Activated CD4-positive, alpha-beta memory T cell treated with anti-CD3 and anti-CD28 coated beads for 36 hours (primary cell): ENCODE results near the gene ZNF396. TPM values are rescaled to one million over a fixed set of nuclear protein-coding genes. Genes with fewer than 3 reads are reported as not detected.

ENCODE experiments used
- CTCF ChIA-PET: fragments of 350-600 bp; sonication (Branson Sonifier 250); formaldehyde crosslinking; loops from one replicate; lab custom pipeline; 2021; ENCODE audit warnings: antibody characterized with exemption, inconsistent platforms; lab: Charles Lee
- POLR2A ChIA-PET: fragments of 350-600 bp; sonication (Branson Sonifier 250); formaldehyde crosslinking; loops from one replicate; lab custom pipeline; 2021; ENCODE audit warnings: antibody characterized with exemption; lab: Charles Lee
- DNase-seq: peaks from one replicate; pipeline ENCODE4 v3.0.0-alpha.2; 2020
- H3K27ac Mint-ChIP-seq: one replicate; pipeline ENCODE4 v1.8.0; 2021; ENCODE audit warnings: mixed read lengths
- H3K27me3 Mint-ChIP-seq: one replicate; pipeline ENCODE4 v1.8.0; 2021; ENCODE audit warnings: mixed read lengths
- H3K36me3 Mint-ChIP-seq: one replicate; pipeline ENCODE4 v1.8.0; 2021; ENCODE audit warnings: mixed read lengths
- H3K4me1 Mint-ChIP-seq: one replicate; pipeline ENCODE4 v1.8.0; 2021; ENCODE audit warnings: low read depth, mixed read lengths
- H3K4me3 Mint-ChIP-seq: one replicate; pipeline ENCODE4 v1.8.0; 2021; ENCODE audit warnings: mild to moderate bottlenecking, mixed read lengths
- H3K9me3 Mint-ChIP-seq: one replicate; pipeline ENCODE4 v1.8.0; 2021; ENCODE audit warnings: mixed read lengths
- intact Hi-C: fragments of 100-400 bp; cut with micrococcal nuclease; formaldehyde crosslinking; loops from one replicate; pipeline ENCODE4 v1.15.1; 2023
- total RNA-seq, 2 experiments: library from RNA; stranded (reverse); gene quantifications; one replicate each; pipeline ENCODE4 v1.2.3, GENCODE V29; 2021

ZNF396 gene
- total RNA-seq: 1 to 10 TPM in 1 of 2 experiments, under 1 TPM in 1; 0.93 to 1.6 TPM

DNA sequence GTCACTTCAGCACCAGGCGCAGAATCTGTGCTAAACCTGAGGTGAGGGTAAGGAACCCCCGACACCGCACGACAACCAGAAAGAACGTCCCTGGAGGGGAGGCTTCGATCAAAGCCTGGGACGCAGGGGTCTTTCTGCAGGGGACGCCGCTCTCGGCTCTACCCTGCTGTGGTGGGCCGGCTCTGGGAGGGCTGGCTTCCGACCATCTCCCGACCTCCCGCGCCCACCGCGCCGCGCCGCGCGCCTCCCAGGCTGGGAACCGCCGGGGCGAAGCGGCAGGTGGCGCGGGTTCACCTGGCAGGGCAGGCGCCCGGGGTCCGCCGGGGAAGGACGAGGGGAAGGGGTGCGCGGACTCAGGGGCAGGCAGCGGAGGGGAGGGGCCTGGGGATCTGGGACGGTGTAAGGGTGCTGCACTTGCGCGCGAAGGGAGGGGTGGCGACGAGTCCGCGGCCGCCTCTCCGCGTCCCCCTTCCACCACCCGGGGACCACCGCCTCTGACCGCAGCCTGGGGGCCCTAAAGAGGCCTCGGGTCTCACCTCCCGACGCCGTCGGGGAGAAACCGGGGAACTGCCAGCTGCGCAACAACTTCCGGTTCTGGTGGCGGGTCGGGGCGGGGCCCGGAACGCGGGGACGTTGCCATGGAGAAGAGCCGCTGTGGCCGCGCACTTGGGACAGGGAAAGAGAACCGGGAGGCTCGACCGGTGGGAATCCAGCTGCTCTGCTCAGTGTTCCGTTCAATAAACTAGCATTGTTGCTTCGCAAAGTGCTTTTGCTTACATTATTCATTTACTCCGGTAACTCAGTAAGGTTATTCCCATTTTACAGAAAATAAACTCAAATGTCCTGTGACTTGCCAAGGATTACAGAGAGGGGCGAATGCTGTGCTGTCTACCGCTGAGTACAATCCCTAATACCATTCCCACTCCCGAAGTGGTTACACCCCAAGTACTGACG is at the start of gene ZNF396:
Gene ZNF396 (minus strand): TSS at position 596 of the 954 bp plus-strand sequence. CDS start 3,045 bp downstream, outside the sequence.
- CTCF ChIA-PET: interaction anchor here (0.7 to 1.5 kb wide), 2 partner anchors 9 to 22 kb away, joined by 4 read pairs; no protein-coding TSS in a partner anchor
- Mint-ChIP-seq H3K4me1 (peaks cover 10% of the 10 kb centered on the region), H3K36me3 (no peaks in the 10 kb centered on the region), H3K4me3 (peak within 1 kb of the TSS; percentile 72), H3K9me3 (no peaks in the 10 kb centered on the region), H3K27me3 (no peaks in the 10 kb centered on the region), H3K27ac (no peak within 1 kb of the TSS)
- POLR2A ChIA-PET: no interaction called here
- intact Hi-C loops: loop anchor here (1.0 to 10.0 kb wide), 2 partner anchors 33 to 332 kb away; partner anchors contain the start of genes MAPRE2 and ZNF24
- peak; percentile 83 for DNase-seq

DNA sequence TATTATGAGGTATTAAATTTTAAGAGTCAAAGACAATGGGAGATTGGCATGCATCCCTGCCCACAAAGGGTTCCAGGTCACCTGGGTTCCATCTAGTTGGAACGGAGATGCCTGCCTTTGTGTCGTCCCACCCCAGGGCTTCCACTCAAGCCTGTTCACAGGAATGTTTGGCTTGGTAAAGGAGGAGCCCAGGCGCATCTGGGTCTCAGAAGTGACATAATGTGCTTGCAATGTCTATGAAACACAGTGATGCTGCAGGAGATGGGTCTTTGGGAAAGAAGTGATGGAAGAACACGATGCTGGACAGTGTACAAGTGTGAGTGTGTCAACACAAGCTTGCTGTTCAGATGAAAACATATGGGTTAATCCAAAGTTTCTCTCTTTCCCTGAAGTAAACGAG is 49.6 kb upstream of the ZNF396 start:
- Mint-ChIP-seq H3K27me3 (no peaks in the 10 kb centered on the region), H3K36me3 (no peaks in the 10 kb centered on the region), H3K27ac (no peak overlapping the region), H3K4me3 (no peak overlapping the region), H3K9me3 (no peaks in the 10 kb centered on the region), H3K4me1 (no peaks in the 10 kb centered on the region)
- intact Hi-C loops: no loop called here
- CTCF ChIA-PET: no interaction called here
- no peak for DNase-seq
- POLR2A ChIA-PET: no interaction called here

DNA sequence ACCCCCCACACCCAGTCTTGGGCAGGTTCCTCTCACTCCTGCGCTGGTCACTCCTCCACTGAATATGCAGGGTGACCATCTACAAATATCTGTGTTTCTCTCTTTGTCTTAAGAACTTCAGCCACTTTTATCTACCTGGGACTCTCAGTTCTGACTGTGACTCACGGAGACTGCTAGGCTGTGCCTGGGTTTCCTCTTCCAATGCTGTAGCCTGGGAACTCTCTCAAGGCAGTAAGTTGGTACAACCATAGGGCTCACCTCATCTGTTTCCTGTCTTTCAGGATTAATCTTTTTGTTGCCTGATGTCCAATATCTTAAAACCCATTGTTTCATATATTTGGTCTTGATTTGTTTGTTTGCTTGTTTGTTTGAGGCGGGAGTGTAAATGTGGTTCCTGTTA is 47.2 kb upstream of the ZNF396 start:
- Mint-ChIP-seq H3K27me3 (no peaks in the 10 kb centered on the region), H3K27ac (no peak overlapping the region), H3K9me3 (no peaks in the 10 kb centered on the region), H3K4me3 (no peak overlapping the region), H3K36me3 (no peaks in the 10 kb centered on the region), H3K4me1 (no peaks in the 10 kb centered on the region)
- intact Hi-C loops: no loop called here
- CTCF ChIA-PET: no interaction called here
- POLR2A ChIA-PET: no interaction called here
- DNase-seq: no peak

- CTCF ChIA-PET: interaction anchor here (1.6 kb wide), 1 partner anchor 13 kb away, joined by 5 read pairs; no protein-coding TSS in a partner anchor
- no peak overlapping the region for H3K27ac Mint-ChIP-seq
Observed at GRCh38 chr18:35422237-35422636, 45.1 kb upstream of the ZNF396 start.

DNA sequence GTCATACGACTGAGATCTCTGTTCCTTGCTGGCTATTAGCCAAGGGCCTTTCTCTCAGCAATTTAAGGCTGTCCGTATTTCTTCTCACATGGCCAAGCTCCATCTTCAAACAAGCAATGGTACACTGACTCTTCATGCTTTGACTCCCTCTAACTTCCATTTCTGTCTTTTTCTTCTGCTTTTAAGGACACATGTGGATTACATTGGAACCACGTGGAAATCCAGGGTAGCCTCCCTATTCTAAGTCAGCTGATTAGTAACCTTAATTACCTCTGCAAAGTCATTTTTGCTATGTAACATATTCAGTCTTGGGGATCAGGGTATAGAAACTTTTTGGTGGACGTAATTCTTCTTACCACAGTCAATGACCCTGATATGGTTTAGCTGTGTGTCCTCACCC is 41.5 kb upstream of the ZNF396 start:
- Mint-ChIP-seq H3K27me3 (peaks cover 5% of the 10 kb centered on the region), H3K27ac (no peak overlapping the region), H3K4me1 (peaks cover 17% of the 10 kb centered on the region), H3K9me3 (peaks cover 9% of the 10 kb centered on the region), H3K36me3 (no peaks in the 10 kb centered on the region), H3K4me3 (no peak overlapping the region)
- intact Hi-C loops: no loop called here
- ChIA-PET CTCF (no interaction called here), POLR2A (no interaction called here)
- no peak for DNase-seq

More at GRCh38 chr18:35422237-35422636, 45.1 kb upstream of the ZNF396 start:
- POLR2A ChIA-PET: no interaction called here
- Mint-ChIP-seq H3K36me3 (no peaks in the 10 kb centered on the region), H3K27me3 (peaks cover 3% of the 10 kb centered on the region), H3K9me3 (peaks cover 6% of the 10 kb centered on the region), H3K4me3 (no peak overlapping the region), H3K4me1 (no peaks in the 10 kb centered on the region)
- no peak for DNase-seq
- intact Hi-C loops: no loop called here

- no peak overlapping the region for H3K27ac Mint-ChIP-seq
- POLR2A ChIA-PET: no interaction called here
- H3K36me3 Mint-ChIP-seq: no peaks in the 10 kb centered on the region
- no peak for DNase-seq
- H3K27me3 Mint-ChIP-seq: peaks cover 5% of the 10 kb centered on the region
- peaks cover 24% of the 10 kb centered on the region for H3K4me1 Mint-ChIP-seq
- H3K4me3 Mint-ChIP-seq: no peak overlapping the region
- intact Hi-C loops: no loop called here
- CTCF ChIA-PET: interaction anchor here (0.6 kb wide), 1 partner anchor 13 kb away, joined by 3 read pairs; no protein-coding TSS in a partner anchor
- peaks cover 9% of the 10 kb centered on the region for H3K9me3 Mint-ChIP-seq
Observed at GRCh38 chr18:35417223-35417622, 40.1 kb upstream of the ZNF396 start.

- no peak for DNase-seq
- ChIA-PET POLR2A (no interaction called here), CTCF (interaction anchor here (0.7 kb wide), 1 partner anchor 30 kb away, joined by 3 read pairs; no protein-coding TSS in a partner anchor)
- Mint-ChIP-seq H3K27ac (no peak overlapping the region), H3K36me3 (no peaks in the 10 kb centered on the region), H3K4me1 (peaks cover 25% of the 10 kb centered on the region), H3K9me3 (peaks cover 9% of the 10 kb centered on the region), H3K4me3 (peak overlapping the region; percentile 52), H3K27me3 (peaks cover 5% of the 10 kb centered on the region)
- intact Hi-C loops: loop anchor here (2.0 kb wide), 1 partner anchor 69 kb away; no protein-coding TSS in a partner anchor
Observed at GRCh38 chr18:35415511-35416073, 38.5 kb upstream of the ZNF396 start.

DNA sequence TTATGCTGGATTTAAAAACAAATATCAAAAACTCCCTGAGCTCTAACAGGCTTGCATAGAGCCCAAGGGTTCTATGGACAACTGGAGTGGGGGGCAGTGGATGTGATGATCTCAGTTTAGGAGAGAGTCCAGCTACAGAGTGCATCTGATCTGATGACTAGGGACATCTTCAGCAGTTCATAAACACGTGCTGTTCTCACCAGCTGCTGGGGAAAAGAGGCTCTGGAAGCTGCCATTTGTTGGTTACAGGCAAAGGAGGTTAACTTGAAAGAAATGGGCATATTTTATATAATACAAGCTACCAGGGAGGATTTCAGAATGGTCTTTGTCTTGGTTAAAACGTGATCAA is 36.0 kb upstream of the ZNF396 start:
- ChIA-PET POLR2A (no interaction called here), CTCF (interaction anchor here (1.9 kb wide), 1 partner anchor 27 kb away, joined by 6 read pairs; no protein-coding TSS in a partner anchor)
- Mint-ChIP-seq H3K36me3 (no peaks in the 10 kb centered on the region), H3K27me3 (peaks cover 5% of the 10 kb centered on the region), H3K4me3 (no peak overlapping the region), H3K9me3 (peaks cover 6% of the 10 kb centered on the region), H3K27ac (no peak overlapping the region), H3K4me1 (peaks cover 25% of the 10 kb centered on the region)
- no peak for DNase-seq
- intact Hi-C loops: no loop called here

GRCh38 chr18:35411625-35412351 is 34.7 kb upstream of the ZNF396 start:
- POLR2A ChIA-PET: no interaction called here
- no peaks in the 10 kb centered on the region for H3K36me3 Mint-ChIP-seq
- H3K4me3 Mint-ChIP-seq: no peak overlapping the region
- H3K4me1 Mint-ChIP-seq: peaks cover 25% of the 10 kb centered on the region
- DNase-seq: no peak
- CTCF ChIA-PET: no interaction called here
- no peaks in the 10 kb centered on the region for H3K9me3 Mint-ChIP-seq
- intact Hi-C loops: no loop called here
- H3K27me3 Mint-ChIP-seq: no peaks in the 10 kb centered on the region
- no peak overlapping the region for H3K27ac Mint-ChIP-seq

- Mint-ChIP-seq H3K4me1 (peaks cover 17% of the 10 kb centered on the region), H3K4me3 (no peak overlapping the region), H3K27ac (no peak overlapping the region), H3K27me3 (no peaks in the 10 kb centered on the region), H3K36me3 (no peaks in the 10 kb centered on the region), H3K9me3 (no peaks in the 10 kb centered on the region)
- ChIA-PET CTCF (interaction anchor here (0.8 to 1.4 kb wide), 3 partner anchors 24 to 540 kb away, joined by 3 to 5 read pairs (median 5); no protein-coding TSS in a partner anchor), POLR2A (no interaction called here)
- intact Hi-C loops: no loop called here
- DNase-seq: no peak
Observed at GRCh38 chr18:35410561-35410960, 33.4 kb upstream of the ZNF396 start.

GRCh38 chr18:35409911-35410310 is 32.8 kb upstream of the ZNF396 start:
- H3K9me3 Mint-ChIP-seq: no peaks in the 10 kb centered on the region
- peaks cover 10% of the 10 kb centered on the region for H3K4me1 Mint-ChIP-seq
- H3K36me3 Mint-ChIP-seq: no peaks in the 10 kb centered on the region
- intact Hi-C loops: loop anchor here (5.0 kb wide), 4 partner anchors 87 to 347 kb away; partner anchors contain the start of gene INO80C
- CTCF ChIA-PET: interaction anchor here (0.7 to 1.4 kb wide), 4 partner anchors 23 to 540 kb away, joined by 3 to 5 read pairs (median 4); no protein-coding TSS in a partner anchor
- no peak for DNase-seq
- POLR2A ChIA-PET: no interaction called here
- H3K4me3 Mint-ChIP-seq: no peak overlapping the region
- no peak overlapping the region for H3K27ac Mint-ChIP-seq
- H3K27me3 Mint-ChIP-seq: peaks cover 2% of the 10 kb centered on the region
